Thoracic aorta (tissue), 2 donors: ENCODE measurements around the gene ITPR3. TPM values are rescaled to one million over a fixed set of nuclear protein-coding genes. Genes with fewer than 3 reads are reported as not detected.

Experiments
- ATAC-seq: fragments of 150-250 bp; one replicate; pipeline ENCODE4 v1.8.0; 2017; ENCODE audit warnings: low read depth; ENCODE audit not compliant: insufficient number of reproducible peaks, low FRiP score
- DNase-seq: peaks from one replicate; pipeline ENCODE4 v3.0.0-alpha.2; 2020; ENCODE audit warnings: low spot score
- H3K27ac ChIP-seq, 2 donors: fragments of 200-600 bp; sonication (generic); 1 replicate in 1 of 2; 2 replicates in 1 of 2; pipeline ENCODE4 v1.5.1; 2016; ENCODE audit warnings: mild to moderate bottlenecking in 2 of 2, moderate library complexity in 2 of 2
- H3K27me3 ChIP-seq: fragments of 200-600 bp; sonication (generic); replicated peaks from 2 replicates; pipeline ENCODE4 v1.6.0; 2016; ENCODE audit warnings: mild to moderate bottlenecking; ENCODE audit not compliant: insufficient read depth
- H3K36me3 ChIP-seq: fragments of 200-600 bp; sonication (generic); one replicate; pipeline ENCODE4 v1.5.1; 2016
- H3K4me1 ChIP-seq, 2 donors: fragments of 200-600 bp; sonication (generic); 1 replicate in 1 of 2; 2 replicates in 1 of 2; pipeline versions ENCODE4 v1.5.1 to v1.6.0; 2016; ENCODE audit warnings: low read depth in 2 of 2, mild to moderate bottlenecking in 1 of 2; ENCODE audit not compliant: control insufficient read depth in 1 of 2
- H3K4me3 ChIP-seq: fragments of 200-600 bp; sonication (generic); 2 replicates; pipeline ENCODE4 v1.5.1; 2016; ENCODE audit warnings: mild to moderate bottlenecking
- H3K9me3 ChIP-seq: fragments of 200-600 bp; sonication (generic); 2 replicates; pipeline ENCODE4 v1.5.1; 2016
- CTCF ChIP-seq: fragments of 200-600 bp; sonication (generic); IDR thresholded peaks from one replicate; pipeline ENCODE4 v1.5.1; 2019; ENCODE audit warnings: antibody characterized with exemption
- total RNA-seq, 2 donors: library from RNA; depleted of rRNA; stranded (reverse); fragments of >200 nt; gene quantifications; one replicate each; pipeline versions ENCODE4 v1.1.0 to v1.2.3, GENCODE V29; 2016

The ITPR3 gene
- total RNA-seq, 2 donors from 2014 or later, result 15.2 to 21.2 TPM

- no peak overlapping the region for H3K27ac ChIP-seq
- no peak overlapping the region for H3K4me3 ChIP-seq
- H3K9me3 ChIP-seq, result no peaks in the 10 kb centered on the region
- no peaks in the 10 kb centered on the region for H3K4me1 ChIP-seq
- DNase-seq (no peak), ATAC-seq (no peak)
- H3K27me3 ChIP-seq, result no peaks in the 10 kb centered on the region
- no peak for TF ChIP-seq CTCF
- no peaks in the 10 kb centered on the region for H3K36me3 ChIP-seq
These were observed 38.9 kb downstream of the ITPR3 start for GRCh38 chr6:33659986-33660385.

- Histone ChIP-seq H3K4me1 (no peaks in the 10 kb centered on the region), H3K27ac (no peak overlapping the region), H3K27me3 (no peaks in the 10 kb centered on the region), H3K9me3 (no peaks in the 10 kb centered on the region), H3K36me3 (no peaks in the 10 kb centered on the region), H3K4me3 (no peak overlapping the region)
- DNase-seq (no peak), ATAC-seq (no peak)
- TF ChIP-seq CTCF, result no peak
These were observed 40.1 kb downstream of the ITPR3 start for GRCh38 chr6:33661106-33661838.

- Histone ChIP-seq H3K9me3 (no peaks in the 10 kb centered on the region), H3K4me3 (no peak overlapping the region), H3K4me1 (no peaks in the 10 kb centered on the region), H3K36me3 (no peaks in the 10 kb centered on the region), H3K27me3 (no peaks in the 10 kb centered on the region), H3K27ac (no peak overlapping the region)
- no peak for TF ChIP-seq CTCF
- no peak for ATAC-seq
- no peak for DNase-seq
These were observed 41.2 kb downstream of the ITPR3 start for GRCh38 chr6:33662318-33662717.

- H3K4me1 ChIP-seq, result no peaks in the 10 kb centered on the region
- H3K36me3 ChIP-seq, result no peaks in the 10 kb centered on the region
- no peak for TF ChIP-seq CTCF
- H3K9me3 ChIP-seq, result no peaks in the 10 kb centered on the region
- H3K4me3 ChIP-seq, result no peak overlapping the region
- no peak overlapping the region for H3K27ac ChIP-seq
- no peak for DNase-seq
- no peak for ATAC-seq
- no peaks in the 10 kb centered on the region for H3K27me3 ChIP-seq
These were observed 41.9 kb downstream of the ITPR3 start for GRCh38 chr6:33663028-33663427.

GRCh38 chr6:33663727-33664449 is 42.8 kb downstream of the ITPR3 start:
- Histone ChIP-seq H3K4me3 (no peak overlapping the region), H3K9me3 (no peaks in the 10 kb centered on the region), H3K27me3 (no peaks in the 10 kb centered on the region), H3K36me3 (no peaks in the 10 kb centered on the region), H3K27ac (no peak overlapping the region), H3K4me1 (no peaks in the 10 kb centered on the region)
- ATAC-seq, result no peak
- no peak for TF ChIP-seq CTCF
- DNase-seq, result no peak
